Naive B cell (primary cell): Measurements from ENCODE around the gene CHMP1B. TPM values are rescaled to one million over a fixed set of nuclear protein-coding genes. Genes with fewer than 3 reads are reported as not detected.
A peak's percentile ranks its signal among the peaks of the same experiment; 100 is the strongest.

Experiments
- ATAC-seq, 2 donors: fragments of 150-1000 bp; cut with Tn5 transposase; 2 replicates each; pipeline ENCODE4 v1.10.0; 2021; ENCODE audit warnings: low read depth in 2 of 2, mild to moderate bottlenecking in 2 of 2, moderate library complexity in 2 of 2
- DNase-seq: peaks from one replicate; pipeline ENCODE4 v3.0.0; 2022
- H3K27ac Mint-ChIP-seq, 6 donors: one replicate each; pipeline ENCODE4 v1.8.0; 2020 to 2022; ENCODE audit warnings: mild to moderate bottlenecking in 6 of 6, mixed read lengths in 6 of 6, moderate library complexity in 5 of 6, inconsistent platforms in 2 of 6
- H3K27me3 Mint-ChIP-seq, 3 donors: one replicate each; pipeline ENCODE4 v1.8.0; 2021 to 2022; ENCODE audit warnings: mixed read lengths in 3 of 3, mild to moderate bottlenecking in 1 of 3
- H3K36me3 Mint-ChIP-seq, 2 donors: one replicate each; pipeline ENCODE4 v1.8.0; 2020 to 2022; ENCODE audit warnings: mixed read lengths in 2 of 2, inconsistent platforms in 1 of 2, mild to moderate bottlenecking in 1 of 2
- H3K4me1 Mint-ChIP-seq, 3 donors: one replicate each; pipeline ENCODE4 v1.8.0; 2020 to 2022; ENCODE audit warnings: mixed read lengths in 3 of 3, inconsistent platforms in 1 of 3, mild to moderate bottlenecking in 1 of 3, moderate library complexity in 1 of 3
- H3K4me3 Mint-ChIP-seq, 8 donors: one replicate each; pipeline ENCODE4 v1.8.0; 2020 to 2022; ENCODE audit warnings: mild to moderate bottlenecking in 8 of 8, mixed read lengths in 8 of 8, moderate library complexity in 8 of 8, inconsistent platforms in 2 of 8
- H3K9me3 Mint-ChIP-seq, 7 donors: one replicate each; pipeline ENCODE4 v1.8.0; 2020 to 2022; ENCODE audit warnings: mixed read lengths in 7 of 7, mild to moderate bottlenecking in 5 of 7, inconsistent platforms in 2 of 7, moderate library complexity in 1 of 7
- polyA plus RNA-seq, 6 donors: library from polyadenylated mRNA; unstranded; fragments of 300-500 nt; fragmentation: Illumina TruSeq; gene quantifications; one replicate each; pipeline ENCODE4 v1.2.3, GENCODE V29; 2021; ENCODE audit warnings: low read depth in 6 of 6

Gene CHMP1B
- polyA plus RNA-seq, 6 donors from 2014 or later, result 93.4 to 119 (median 101) TPM

DNA sequence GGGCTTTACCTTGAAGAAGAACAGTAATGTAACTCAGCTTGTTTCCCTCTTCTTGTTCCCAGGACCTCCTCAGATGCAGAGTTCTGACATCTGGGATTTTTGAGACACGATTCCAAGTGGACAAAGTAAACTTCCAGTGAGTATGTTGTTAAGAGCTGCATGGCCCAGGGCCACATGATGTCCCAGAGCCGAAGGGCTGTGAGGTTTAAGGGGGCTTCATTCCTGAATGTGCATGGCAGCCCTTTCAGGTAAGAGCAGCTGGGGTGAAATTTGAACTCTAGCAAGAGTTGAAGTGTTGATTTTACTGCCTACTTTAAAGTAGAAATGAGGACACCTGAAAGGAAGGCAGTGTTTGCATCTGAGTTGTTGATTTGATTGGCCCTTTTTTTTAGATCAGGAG lies 13.3 kb downstream of the CHMP1B start:
- no peak overlapping the region for H3K4me3 Mint-ChIP-seq
- H3K4me1 Mint-ChIP-seq, result peaks cover 3 to 10% (median 6%) of the 10 kb centered on the region in 3 donors
- peaks cover 0 to 24% (median 9%) of the 10 kb centered on the region in 3 donors for H3K27me3 Mint-ChIP-seq
- no peaks in the 10 kb centered on the region for H3K9me3 Mint-ChIP-seq
- no peaks in the 10 kb centered on the region for H3K36me3 Mint-ChIP-seq
- H3K27ac Mint-ChIP-seq, result no peak overlapping the region
- DNase-seq (no peak), ATAC-seq (no peak)

DNA sequence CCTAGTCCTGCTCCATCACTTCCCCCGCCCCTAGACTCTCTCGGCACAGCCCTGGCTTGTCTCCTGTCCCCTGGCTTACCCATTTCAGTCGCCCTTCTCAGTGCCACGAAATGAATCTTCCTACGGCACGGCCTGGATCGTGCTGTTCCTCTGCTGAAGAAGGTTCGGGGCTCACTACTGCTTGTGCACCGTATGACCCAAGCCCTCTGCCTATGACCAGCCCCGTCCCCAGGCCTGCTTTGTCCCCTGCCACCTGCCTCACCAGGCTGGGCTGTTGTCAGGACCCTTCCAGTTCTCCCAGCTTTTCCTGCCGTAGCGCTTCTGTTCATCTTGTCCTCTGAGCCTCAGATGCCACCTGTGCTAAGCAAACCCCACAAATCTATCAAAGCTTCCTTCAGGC lies 13.9 kb downstream of the CHMP1B start:
- Mint-ChIP-seq H3K4me1 (peaks cover 3 to 10% (median 6%) of the 10 kb centered on the region in 3 donors), H3K36me3 (no peaks in the 10 kb centered on the region), H3K9me3 (no peaks in the 10 kb centered on the region), H3K4me3 (no peak overlapping the region), H3K27ac (no peak overlapping the region), H3K27me3 (peaks cover 0 to 24% (median 9%) of the 10 kb centered on the region in 3 donors)
- DNase-seq (no peak), ATAC-seq (no peak)

DNA sequence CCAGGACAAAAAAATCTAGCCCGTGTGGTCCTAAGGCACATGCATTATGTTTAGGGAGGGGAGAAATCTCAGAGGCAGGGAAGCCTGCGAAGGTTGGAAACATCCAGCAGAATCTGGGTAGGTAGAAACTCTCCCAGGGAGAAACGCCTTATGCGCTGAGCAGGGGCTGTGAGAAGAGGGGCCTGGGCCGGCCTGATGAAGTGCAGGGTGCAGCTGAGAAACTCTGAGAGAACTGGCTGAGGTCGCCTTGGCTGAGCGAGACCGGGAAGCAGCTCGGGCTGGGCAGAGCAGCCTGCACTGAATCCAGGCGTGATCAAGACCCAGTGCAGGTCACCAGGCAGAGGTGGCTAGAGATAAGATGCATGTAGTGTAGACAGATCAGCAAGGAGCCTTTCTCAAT lies 15.1 kb downstream of the CHMP1B start:
- Mint-ChIP-seq H3K27ac (peak overlapping the region in 1 of 6 donors; percentile 15), H3K9me3 (no peaks in the 10 kb centered on the region), H3K4me3 (no peak overlapping the region), H3K27me3 (peaks cover 0 to 26% (median 13%) of the 10 kb centered on the region in 3 donors), H3K36me3 (no peaks in the 10 kb centered on the region), H3K4me1 (peaks cover 3 to 10% (median 6%) of the 10 kb centered on the region in 3 donors)
- no peak for DNase-seq
- ATAC-seq, result no peak

DNA sequence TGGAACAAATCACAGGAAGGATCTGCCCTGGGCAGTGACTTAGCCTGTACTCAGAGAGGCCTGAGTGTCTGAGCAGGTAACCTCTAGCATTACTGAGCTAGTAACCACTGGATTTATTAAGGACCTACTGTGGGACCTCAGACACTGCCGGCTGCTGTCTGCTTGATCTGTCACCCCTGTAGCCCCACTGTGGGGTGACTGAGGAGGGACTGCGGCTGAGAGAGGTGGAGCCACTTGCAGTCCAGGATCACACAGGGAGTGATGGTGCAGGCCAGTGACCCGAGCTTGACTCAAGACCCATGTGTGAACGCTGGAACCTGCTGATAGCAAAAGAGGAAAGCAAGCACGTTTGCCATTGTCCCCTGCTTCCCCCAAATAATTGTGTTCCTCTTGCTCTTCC lies 15.6 kb downstream of the CHMP1B start:
- H3K27ac Mint-ChIP-seq, result no peak overlapping the region

DNA sequence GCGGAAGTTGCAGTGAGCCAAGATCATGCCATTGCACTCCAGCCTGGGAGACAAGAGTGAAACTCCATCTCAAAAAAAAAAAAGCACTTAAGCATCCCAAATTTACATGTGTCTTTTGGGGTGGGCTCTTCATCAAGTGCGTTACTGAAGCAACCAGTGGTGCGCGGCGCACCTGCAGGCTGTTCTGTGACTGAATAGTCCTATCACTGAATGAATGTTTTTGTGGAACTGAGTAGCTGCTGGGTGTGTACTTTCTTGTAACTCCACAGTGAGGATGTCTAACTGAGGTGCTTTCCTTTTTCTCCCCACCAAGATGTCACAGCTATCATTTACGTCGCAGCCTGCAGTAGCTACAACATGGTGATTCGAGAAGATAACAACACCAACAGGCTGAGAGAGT lies 17.0 kb downstream of the CHMP1B start:
- ATAC-seq, result peak; percentile 89 to 90
- H3K4me1 Mint-ChIP-seq, result peaks cover 3 to 10% (median 6%) of the 10 kb centered on the region in 3 donors
- H3K27me3 Mint-ChIP-seq, result peaks cover 0 to 27% (median 18%) of the 10 kb centered on the region in 3 donors
- no peaks in the 10 kb centered on the region for H3K9me3 Mint-ChIP-seq
- no peak overlapping the region for H3K4me3 Mint-ChIP-seq
- peak; percentile 32 for DNase-seq
- H3K36me3 Mint-ChIP-seq, result no peaks in the 10 kb centered on the region
- peak overlapping the region in 5 of 6 donors; percentile 12 to 87 (median 63) for H3K27ac Mint-ChIP-seq

More for the DNA sequence above, 15.6 kb downstream of the CHMP1B start:
- peaks cover 3 to 10% (median 6%) of the 10 kb centered on the region in 3 donors for H3K4me1 Mint-ChIP-seq
- no peak for ATAC-seq
- H3K36me3 Mint-ChIP-seq, result no peaks in the 10 kb centered on the region
- no peak for DNase-seq
- H3K27me3 Mint-ChIP-seq, result peaks cover 0 to 27% (median 17%) of the 10 kb centered on the region in 3 donors
- no peaks in the 10 kb centered on the region for H3K9me3 Mint-ChIP-seq
- H3K4me3 Mint-ChIP-seq, result peak overlapping the region in 2 of 8 donors; percentile 5 to 45

DNA sequence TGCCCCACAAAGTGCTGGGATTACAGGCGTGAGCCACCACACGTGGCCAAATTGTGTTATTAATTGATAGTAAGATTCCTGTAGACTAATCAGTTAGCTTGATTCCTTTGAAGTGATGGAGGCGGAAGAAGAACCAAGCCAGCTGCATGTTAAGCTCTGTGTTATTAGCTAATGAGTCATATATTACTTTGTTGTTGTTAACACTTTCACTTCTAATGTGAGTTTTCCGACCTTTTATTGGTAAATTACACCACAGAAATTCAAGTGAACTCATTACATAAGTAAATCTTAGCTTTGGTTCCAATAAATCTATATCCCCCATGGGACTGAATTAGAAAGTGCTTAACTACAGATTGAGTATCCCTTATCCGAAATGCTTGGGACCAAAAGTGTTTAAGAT lies 20.3 kb downstream of the CHMP1B start:
- Mint-ChIP-seq H3K36me3 (peaks cover 7 to 12% of the 10 kb centered on the region in 2 donors), H3K4me1 (peaks cover 3 to 11% (median 6%) of the 10 kb centered on the region in 3 donors), H3K9me3 (peaks cover 0 to 2% (median 0%) of the 10 kb centered on the region in 7 donors), H3K27me3 (peaks cover 0 to 10% (median 8%) of the 10 kb centered on the region in 3 donors), H3K4me3 (no peak overlapping the region), H3K27ac (no peak overlapping the region)
- DNase-seq (no peak), ATAC-seq (no peak)

DNA sequence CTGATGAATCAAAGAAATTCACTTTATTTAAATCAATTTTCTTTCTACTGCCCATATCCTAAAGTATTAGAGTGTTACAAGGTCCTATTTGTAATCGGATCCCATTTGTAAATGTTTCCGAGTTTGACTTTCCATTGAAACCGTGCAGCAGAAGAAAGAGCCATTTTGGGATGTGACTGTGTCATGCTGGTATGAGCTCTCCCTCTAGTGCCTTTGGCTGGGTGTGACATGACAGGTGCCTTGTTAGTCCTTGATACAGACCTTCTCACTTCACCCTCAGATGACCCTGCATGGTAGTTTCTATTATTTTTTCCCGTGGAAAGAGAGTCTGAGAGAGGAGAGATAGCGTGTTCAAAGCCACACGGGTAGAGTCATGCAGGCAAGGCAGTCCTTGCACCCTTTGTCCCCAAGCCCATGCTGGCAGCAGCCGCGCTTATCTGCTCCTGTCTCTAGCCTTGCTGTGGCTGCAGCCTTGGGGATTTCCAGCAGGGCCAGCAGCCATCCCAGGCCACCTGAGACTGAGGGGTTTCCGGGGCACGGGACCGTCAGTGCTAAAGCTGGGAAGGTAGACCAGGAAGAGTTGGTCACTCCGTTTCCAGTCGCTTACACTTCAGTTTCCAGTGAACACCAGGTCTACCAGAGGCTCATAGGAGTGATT lies 21.4 kb downstream of the CHMP1B start:
- Mint-ChIP-seq H3K36me3 (peaks cover 7 to 12% of the 10 kb centered on the region in 2 donors), H3K27me3 (peaks cover 0 to 9% (median 8%) of the 10 kb centered on the region in 3 donors), H3K4me1 (peaks cover 3 to 11% (median 6%) of the 10 kb centered on the region in 3 donors), H3K27ac (peak overlapping the region in 1 of 6 donors; percentile 56), H3K4me3 (no peak overlapping the region), H3K9me3 (peaks cover 0 to 2% (median 0%) of the 10 kb centered on the region in 7 donors)
- DNase-seq, result no peak
- no peak for ATAC-seq

DNA sequence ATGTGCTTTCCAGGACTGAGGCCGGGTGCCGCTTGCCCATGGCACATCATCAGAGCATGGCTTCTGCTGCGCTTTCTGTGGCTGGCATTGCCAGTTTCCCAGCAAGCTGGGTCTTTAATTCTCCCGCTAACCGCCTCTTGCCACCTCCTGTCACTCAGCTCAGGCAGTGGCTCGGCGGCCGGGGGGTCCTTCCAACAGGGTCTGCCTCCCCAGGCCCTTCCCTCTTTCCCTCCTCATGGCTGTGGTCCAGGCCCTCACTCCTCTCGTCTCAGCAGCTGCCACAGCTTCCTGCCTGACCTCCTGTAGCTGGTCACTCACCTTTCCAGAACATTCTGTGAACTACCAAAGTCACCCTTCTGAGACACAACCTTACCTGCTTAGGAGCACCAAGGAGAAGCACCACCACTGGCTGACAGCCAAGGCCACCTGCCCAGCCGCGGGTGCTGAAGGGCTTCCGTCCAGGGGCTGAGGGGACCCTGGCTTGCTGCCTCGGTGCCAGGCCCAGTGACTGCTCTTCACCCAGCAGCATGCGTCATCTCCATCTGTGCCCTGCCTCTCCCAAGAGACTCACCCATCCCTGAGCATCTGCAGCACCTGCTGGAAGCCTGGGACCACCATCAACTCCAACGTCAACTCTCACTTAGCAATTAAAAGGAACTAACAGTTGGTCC lies 22.6 kb downstream of the CHMP1B start:
- peaks cover 0 to 2% (median under 1%) of the 10 kb centered on the region in 3 donors for H3K4me1 Mint-ChIP-seq
- H3K27me3 Mint-ChIP-seq, result peaks cover 0 to 9% (median 8%) of the 10 kb centered on the region in 3 donors
- H3K36me3 Mint-ChIP-seq, result peaks cover 7 to 12% of the 10 kb centered on the region in 2 donors
- peaks cover 0 to 2% (median 0%) of the 10 kb centered on the region in 7 donors for H3K9me3 Mint-ChIP-seq
- no peak for DNase-seq
- no peak for ATAC-seq
- H3K27ac Mint-ChIP-seq, result peak overlapping the region in 1 of 6 donors; percentile 90
- no peak overlapping the region for H3K4me3 Mint-ChIP-seq

DNA sequence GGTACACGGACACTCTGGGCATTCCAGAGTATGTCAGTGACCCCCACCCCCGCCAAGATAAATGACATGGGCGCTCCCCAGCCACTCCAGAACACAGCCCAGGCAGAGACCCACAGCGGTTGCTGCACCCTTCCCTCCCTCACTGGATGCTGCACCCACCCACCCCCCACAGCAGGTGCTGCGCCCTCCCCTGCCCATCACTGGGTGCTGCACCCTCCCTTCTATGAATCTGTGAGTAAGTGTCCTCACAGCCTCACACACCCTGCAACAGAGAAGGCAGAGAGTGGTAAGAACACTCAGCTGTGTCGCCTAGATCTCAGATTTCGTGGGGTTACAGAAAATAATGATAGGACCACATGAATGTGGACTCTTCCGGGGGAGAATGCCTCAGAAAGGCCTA lies 23.5 kb downstream of the CHMP1B start:
- peaks cover 0 to 5% (median 0%) of the 10 kb centered on the region in 3 donors for H3K4me1 Mint-ChIP-seq
- H3K36me3 Mint-ChIP-seq, result peaks cover 7 to 12% of the 10 kb centered on the region in 2 donors
- DNase-seq (no peak), ATAC-seq (no peak)
- H3K4me3 Mint-ChIP-seq, result no peak overlapping the region
- peaks cover 0 to 2% (median 0%) of the 10 kb centered on the region in 7 donors for H3K9me3 Mint-ChIP-seq
- H3K27ac Mint-ChIP-seq, result peak overlapping the region in 1 of 6 donors; percentile 40
- peaks cover 0 to 9% (median 8%) of the 10 kb centered on the region in 3 donors for H3K27me3 Mint-ChIP-seq

DNA sequence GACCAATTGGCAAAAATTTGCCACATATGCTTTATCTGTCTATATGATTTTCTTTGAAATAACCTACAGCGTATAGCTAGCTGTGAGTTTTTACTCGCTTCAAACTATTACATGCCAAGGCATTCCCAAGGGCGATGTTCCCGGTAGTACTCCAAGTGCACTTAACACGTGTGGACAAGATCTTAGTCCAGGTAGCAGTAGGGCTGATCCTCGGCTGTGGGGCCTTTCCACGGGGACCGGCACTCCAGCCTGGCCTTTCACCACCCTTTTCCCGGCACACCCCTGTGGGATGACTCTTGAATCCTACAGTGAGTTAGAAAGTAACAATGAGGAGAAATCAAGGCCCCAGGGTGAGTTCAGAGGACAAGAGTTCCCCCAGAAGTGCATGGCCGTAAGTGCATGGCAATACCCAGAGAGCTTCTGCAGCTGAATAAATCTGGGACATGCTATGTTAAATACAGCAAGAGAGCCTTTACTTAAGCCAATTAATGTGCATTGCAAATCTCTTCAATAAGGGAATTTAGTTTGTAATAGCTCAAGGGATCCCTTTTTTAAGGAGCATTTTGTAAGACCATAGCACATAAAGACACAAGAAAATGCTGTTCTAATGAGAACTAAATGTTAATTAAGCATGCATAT lies 26.4 kb downstream of the CHMP1B start:
- Mint-ChIP-seq H3K4me3 (no peak overlapping the region), H3K36me3 (peaks cover 8 to 12% of the 10 kb centered on the region in 2 donors), H3K27ac (peak overlapping the region in 1 of 6 donors; percentile 53), H3K9me3 (peaks cover 0 to 2% (median 0%) of the 10 kb centered on the region in 7 donors), H3K27me3 (peaks cover 0 to 6% (median 0%) of the 10 kb centered on the region in 3 donors), H3K4me1 (peaks cover 10 to 26% (median 14%) of the 10 kb centered on the region in 3 donors)
- DNase-seq (no peak), ATAC-seq (no peak)

DNA sequence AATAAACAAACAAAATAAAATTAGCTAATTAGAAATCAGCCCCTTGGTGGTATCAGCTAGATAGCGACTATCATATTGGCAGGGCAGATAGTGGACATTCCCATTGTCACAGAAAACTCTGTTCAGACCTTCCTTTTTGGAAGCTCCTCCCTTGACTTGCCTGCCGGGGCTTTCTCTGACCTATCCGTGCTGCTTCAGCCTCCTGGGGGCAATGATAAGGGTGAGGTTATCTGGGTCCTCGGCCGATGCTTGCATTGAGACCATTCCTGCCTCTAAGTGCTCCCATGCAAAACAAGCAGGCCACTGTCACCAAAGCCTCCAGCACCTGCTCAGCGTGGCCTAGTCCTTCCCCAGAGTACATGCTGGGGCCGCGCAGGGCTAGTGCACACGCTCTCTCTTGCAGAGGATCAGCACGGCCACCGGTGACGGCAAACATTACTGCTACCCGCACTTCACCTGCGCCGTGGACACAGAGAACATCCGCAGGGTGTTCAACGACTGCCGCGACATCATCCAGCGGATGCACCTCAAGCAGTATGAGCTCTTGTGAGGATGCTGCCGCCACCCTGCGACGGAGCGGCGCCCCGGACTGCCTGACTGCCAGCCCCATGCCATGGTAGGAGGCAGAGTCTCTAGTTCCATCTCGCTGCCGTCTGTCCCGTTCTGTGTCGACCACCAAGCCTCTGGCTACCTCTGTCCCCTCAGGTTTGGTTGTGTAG lies 29.5 kb downstream of the CHMP1B start:
- Mint-ChIP-seq H3K27ac (peak overlapping the region in 3 of 6 donors; percentile 72 to 82 (median 79)), H3K27me3 (no peaks in the 10 kb centered on the region), H3K36me3 (peaks cover 2 to 15% of the 10 kb centered on the region in 2 donors), H3K4me3 (peak overlapping the region in 3 of 8 donors; percentile 36 to 84 (median 79)), H3K9me3 (no peaks in the 10 kb centered on the region), H3K4me1 (peaks cover 26 to 57% (median 40%) of the 10 kb centered on the region in 3 donors)
- ATAC-seq (no peak), DNase-seq (no peak)

DNA sequence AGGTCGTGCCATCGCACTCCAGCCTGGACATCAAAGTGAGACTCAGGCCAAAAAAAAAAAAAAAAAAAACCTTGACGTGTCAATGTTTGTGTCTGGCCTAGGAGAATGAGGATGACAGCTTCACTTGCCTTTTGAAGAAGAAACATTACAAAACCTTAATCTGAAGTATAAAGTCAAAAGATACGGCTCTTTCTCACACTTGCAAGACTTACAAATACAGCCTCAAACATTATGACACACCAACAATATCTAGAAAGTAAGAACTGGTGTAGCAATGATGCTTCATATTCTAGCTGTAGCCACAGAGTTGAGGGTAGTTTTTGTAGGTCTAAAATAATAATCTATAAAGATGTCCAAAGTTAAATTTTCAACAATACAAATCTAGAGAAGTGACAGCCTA lies 31.4 kb downstream of the CHMP1B start:
- Mint-ChIP-seq H3K36me3 (peaks cover 7 to 18% of the 10 kb centered on the region in 2 donors), H3K4me1 (peaks cover 26 to 56% (median 40%) of the 10 kb centered on the region in 3 donors), H3K27ac (peak overlapping the region in 5 of 6 donors; percentile 63 to 91 (median 82)), H3K9me3 (no peaks in the 10 kb centered on the region), H3K27me3 (no peaks in the 10 kb centered on the region), H3K4me3 (peak overlapping the region in 5 of 8 donors; percentile 24 to 77 (median 53))
- DNase-seq (no peak), ATAC-seq (no peak)
